BJ (cell line): ENCODE data around the gene TSHB. TPM values are rescaled to one million over a fixed set of nuclear protein-coding genes. Genes with fewer than 3 reads are reported as not detected.

Experiments used
- CTCF ChIA-PET: fragments of 350-600 bp; formaldehyde crosslinking; extraction: SDS; loops from one replicate; lab custom pipeline; 2021; ENCODE audit warnings: antibody characterized with exemption, inconsistent platforms; lab: Yijun Ruan, JAX
- POLR2A ChIA-PET: fragments of 300-600 bp; sonication (Branson Sonifier 250); formaldehyde crosslinking; extraction: SDS; loops from one replicate; lab custom pipeline; 2021; ENCODE audit warnings: antibody characterized with exemption; lab: Charles Lee
- DNase-seq: peaks from one replicate; pipeline ENCODE4 v3.0.0-alpha.2; 2011; ENCODE audit warnings: low read depth
- H3K27me3 ChIP-seq: 2 replicates; pipeline ENCODE4 v1.6.0; 2011; ENCODE audit warnings: low read length; ENCODE audit not compliant: control insufficient read depth, insufficient read depth
- H3K36me3 ChIP-seq: 2 replicates; pipeline ENCODE4 v1.5.1; 2011; ENCODE audit warnings: low read length; ENCODE audit not compliant: control insufficient read depth, insufficient read depth
- H3K4me3 ChIP-seq: 2 replicates; pipeline ENCODE4 v1.5.1; 2011; ENCODE audit warnings: low read depth, mild to moderate bottlenecking, control low read depth, low read length
- polyA plus RNA-seq: library from polyadenylated mRNA; depleted of rRNA; stranded (reverse); fragments of >200 nt; gene quantifications from 2 replicates; pipeline ENCODE4 v1.2.3, GENCODE V29; 2011
- TF ChIP-seq, protein P1 (sequence below): IDR thresholded peaks from 2 replicates; pipeline ENCODE4 v1.5.1; 2011; ENCODE audit warnings: low read depth, mild to moderate bottlenecking, control low read depth, inconsistent platforms, low read length, moderate library complexity; ENCODE audit not compliant: insufficient read depth

Gene TSHB
- polyA plus RNA-seq, 1 experiment, result not detected

DNA sequence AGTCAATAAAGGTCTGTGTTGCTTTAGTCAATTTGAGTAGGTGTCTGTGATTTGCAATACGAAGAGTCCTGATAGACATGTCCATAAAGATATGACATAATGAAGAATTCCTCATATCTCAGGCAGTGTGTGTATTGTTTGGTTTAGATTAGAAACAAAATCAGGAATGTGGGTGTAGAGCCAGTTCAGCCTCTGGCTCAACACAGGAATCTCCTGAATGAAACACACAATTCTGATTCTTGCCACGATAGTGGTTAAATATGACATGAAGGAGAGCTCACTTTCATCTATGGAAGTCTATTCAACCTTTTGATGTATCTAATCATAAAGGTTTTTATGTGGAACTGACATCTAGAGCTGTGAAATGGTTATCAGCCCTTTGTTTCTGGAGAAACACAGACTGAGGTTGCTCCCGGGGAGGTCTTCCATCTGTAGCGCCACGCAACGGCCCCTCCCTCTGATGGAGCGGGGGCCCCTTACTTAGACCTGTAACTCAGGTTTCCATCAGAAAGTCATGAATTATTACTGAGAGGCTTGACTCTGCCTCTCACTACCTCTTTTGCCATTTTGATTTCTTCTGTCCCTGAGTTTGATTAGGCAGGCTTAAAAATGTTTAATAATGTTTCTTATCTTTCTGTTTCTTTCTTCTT, 40.2 kb downstream of the TSHB start:
- Histone ChIP-seq H3K4me3 (no peak overlapping the region), H3K36me3 (no peaks in the 10 kb centered on the region), H3K27me3 (0 out of 2 replicates have a peak, but pooled peaks cover 4% of the 10 kb centered on the region)
- CTCF ChIA-PET, result interaction anchor here (1.5 to 1.8 kb wide), 2 partner anchors 13 to 20 kb away, joined by 3 to 6 read pairs; partner anchors contain the start of gene TSPAN2
- TF ChIP-seq, protein P1, sequence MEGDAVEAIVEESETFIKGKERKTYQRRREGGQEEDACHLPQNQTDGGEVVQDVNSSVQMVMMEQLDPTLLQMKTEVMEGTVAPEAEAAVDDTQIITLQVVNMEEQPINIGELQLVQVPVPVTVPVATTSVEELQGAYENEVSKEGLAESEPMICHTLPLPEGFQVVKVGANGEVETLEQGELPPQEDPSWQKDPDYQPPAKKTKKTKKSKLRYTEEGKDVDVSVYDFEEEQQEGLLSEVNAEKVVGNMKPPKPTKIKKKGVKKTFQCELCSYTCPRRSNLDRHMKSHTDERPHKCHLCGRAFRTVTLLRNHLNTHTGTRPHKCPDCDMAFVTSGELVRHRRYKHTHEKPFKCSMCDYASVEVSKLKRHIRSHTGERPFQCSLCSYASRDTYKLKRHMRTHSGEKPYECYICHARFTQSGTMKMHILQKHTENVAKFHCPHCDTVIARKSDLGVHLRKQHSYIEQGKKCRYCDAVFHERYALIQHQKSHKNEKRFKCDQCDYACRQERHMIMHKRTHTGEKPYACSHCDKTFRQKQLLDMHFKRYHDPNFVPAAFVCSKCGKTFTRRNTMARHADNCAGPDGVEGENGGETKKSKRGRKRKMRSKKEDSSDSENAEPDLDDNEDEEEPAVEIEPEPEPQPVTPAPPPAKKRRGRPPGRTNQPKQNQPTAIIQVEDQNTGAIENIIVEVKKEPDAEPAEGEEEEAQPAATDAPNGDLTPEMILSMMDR, result no peak
- DNase-seq, result no peak
- POLR2A ChIA-PET, result interaction anchor here (0.7 to 1.0 kb wide), 2 partner anchors 17 to 401 kb away, joined by 3 read pairs; no protein-coding TSS in a partner anchor

DNA sequence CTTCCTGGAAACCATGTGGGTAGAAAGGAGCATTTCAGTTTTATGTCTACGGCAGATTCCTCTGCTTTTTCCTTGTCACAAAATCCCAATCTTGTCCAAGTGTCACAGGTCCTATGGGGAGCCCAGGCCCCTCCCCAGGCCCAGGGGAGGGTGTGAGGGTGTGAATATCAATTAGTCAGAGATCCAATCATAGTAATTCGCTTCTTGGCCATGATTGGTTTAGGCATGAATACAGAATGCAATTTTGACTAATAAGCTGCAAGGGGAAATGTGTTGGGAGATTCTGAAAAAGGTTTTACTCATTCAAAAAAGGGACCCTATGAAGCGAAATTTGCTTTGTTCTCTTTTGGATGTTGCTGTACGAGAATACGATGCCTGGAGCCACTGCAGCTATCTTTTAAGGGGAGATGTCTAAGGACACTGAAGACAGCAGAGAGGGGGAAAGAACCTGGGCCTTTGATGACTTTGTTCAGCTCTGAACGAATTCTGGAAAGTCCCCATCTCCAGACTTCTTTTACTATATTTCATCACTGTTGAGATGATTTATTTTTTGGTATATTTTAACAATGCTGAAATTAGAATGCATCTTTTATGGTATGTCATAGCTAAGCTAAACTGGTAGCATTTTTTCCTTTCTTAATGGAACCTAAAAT, 41.5 kb downstream of the TSHB start:
- no peak for DNase-seq
- ChIA-PET CTCF (interaction anchor here (1.0 to 1.8 kb wide), 6 partner anchors 9 to 40 kb away, joined by 3 to 6 read pairs (median 3); partner anchors contain the start of gene TSPAN2), POLR2A (no interaction called here)
- no peak overlapping the region for H3K4me3 ChIP-seq
- TF ChIP-seq, protein P1, result no peak
- H3K27me3 ChIP-seq, result 0 out of 2 replicates have a peak, but pooled peaks cover 4% of the 10 kb centered on the region
- H3K36me3 ChIP-seq, result no peaks in the 10 kb centered on the region

DNA sequence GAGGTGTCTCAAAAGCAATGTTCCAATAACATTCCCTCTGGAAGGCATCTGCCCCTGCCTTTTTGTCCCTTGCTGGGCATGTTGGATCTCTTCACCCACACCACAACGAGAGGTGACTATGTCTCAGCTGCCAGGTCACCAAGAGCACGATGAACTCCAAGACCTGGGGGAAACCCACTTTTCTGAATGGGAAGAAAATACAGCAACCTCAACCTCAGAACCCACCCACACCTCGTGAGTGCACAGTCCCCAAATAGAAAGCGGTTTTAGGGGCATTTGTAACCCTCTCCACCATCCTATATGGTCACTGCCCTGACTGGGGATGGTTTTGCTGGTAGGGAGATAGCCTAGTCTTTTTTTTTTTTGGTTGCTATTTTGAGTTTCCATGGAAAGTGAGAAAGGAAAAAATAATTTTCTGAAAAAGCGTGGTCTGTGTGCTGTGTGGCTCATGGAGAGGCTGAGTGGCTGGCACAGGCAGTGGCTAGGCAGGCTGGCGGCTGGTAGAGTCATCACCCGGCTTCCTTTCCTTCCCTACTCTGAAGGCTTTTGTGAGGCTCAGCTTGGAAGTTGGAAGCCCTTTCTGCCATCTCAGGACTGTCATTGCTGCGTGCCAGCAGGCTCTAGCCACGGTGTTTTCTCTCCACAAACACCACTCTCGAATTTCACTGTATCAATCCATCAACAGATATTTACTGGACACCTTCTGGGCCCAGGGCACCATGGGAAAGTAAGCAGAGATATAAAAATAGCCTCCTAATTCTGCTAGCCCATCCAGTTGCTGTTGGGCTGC, 43.9 kb downstream of the TSHB start:
- Histone ChIP-seq H3K27me3 (0 out of 2 replicates have a peak, but pooled peaks cover 4% of the 10 kb centered on the region), H3K4me3 (no peak overlapping the region), H3K36me3 (no peaks in the 10 kb centered on the region)
- TF ChIP-seq, protein P1, result no peak
- ChIA-PET POLR2A (no interaction called here), CTCF (interaction anchor here (1.2 to 1.4 kb wide), 2 partner anchors 16 to 21 kb away, joined by 3 to 4 read pairs; partner anchors contain the start of gene TSPAN2)
- no peak for DNase-seq

DNA sequence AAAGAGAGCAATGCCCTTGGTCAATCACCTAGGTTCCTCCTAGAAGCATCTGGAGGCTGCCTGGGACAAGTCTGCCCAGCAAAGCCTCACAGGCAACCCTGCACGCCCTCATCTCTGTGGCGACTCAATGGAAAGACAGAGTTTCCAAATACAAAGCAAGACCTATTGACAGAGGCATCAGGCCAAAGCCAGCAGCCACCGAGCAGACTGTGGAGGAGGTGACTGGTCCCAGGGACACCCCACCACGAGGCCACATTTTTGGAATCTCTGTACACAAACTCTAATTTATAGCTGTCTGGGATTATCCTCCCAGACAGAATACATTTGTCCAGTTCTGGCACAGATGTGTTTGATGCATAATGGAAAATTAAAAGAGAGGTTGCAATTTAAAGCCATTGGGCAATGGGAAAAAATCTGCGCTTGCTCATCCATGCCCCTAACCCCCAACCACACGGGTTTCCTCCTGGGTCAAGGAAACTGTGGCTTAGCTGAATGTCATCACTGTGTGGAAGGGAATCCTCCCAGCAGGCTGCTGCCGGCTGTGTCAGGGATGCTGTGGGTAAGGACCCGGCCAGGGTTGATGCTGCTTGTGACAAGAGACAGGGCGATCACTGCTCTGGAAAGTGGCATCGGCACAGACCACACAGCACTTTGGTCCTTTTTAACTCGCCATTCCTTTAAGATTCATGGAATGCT, 45.4 kb downstream of the TSHB start:
- Histone ChIP-seq H3K27me3 (0 out of 2 replicates have a peak, but pooled peaks cover 4% of the 10 kb centered on the region), H3K36me3 (no peaks in the 10 kb centered on the region), H3K4me3 (no peak overlapping the region)
- ChIA-PET POLR2A (interaction anchor here (0.5 kb wide), 1 partner anchor 1031 kb away, joined by 3 read pairs; no protein-coding TSS in a partner anchor), CTCF (interaction anchor here (0.6 to 1.0 kb wide), 2 partner anchors 11 to 38 kb away, joined by 3 read pairs; no protein-coding TSS in a partner anchor)
- DNase-seq, result no peak
- TF ChIP-seq, protein P1, result no peak
